ENCODE results near the gene SIGLEC9.

DNA sequence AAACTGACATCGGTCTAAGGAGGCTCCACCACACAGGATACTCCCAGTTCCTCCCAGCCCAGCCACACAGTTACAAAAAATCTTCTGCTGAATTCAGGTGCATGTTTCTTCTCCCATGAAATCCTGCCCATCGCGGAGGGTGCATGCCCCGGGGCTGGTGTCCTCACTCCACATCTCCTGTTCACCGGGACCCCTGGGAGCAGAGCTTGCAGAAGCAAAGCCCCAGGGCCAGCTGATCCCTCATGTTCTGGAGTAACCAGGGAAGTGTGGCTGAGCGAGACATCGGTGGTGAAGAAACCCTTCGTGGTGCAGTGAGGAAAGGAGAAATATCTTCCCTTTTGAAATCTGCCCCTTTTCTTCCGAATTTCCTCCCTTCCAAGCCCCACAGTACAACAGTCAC lies 904 bp upstream of the SIGLEC9 start:
- TF ChIP-seq SUZ12 (IDR thresholded peaks at IDR 0.05; ENCODE audit: extremely low read depth, insufficient read depth, insufficient read length) (no peak), ZNF274 (IDR thresholded peaks at IDR 0.05; ENCODE audit: low read depth, low read length) (no peak), YY1 (IDR thresholded peaks at IDR 0.05; ENCODE audit: insufficient read depth, insufficient read length) (no peak)
